Neural crest cell (in vitro differentiated cells): Measurements from ENCODE around the gene SYNJ1. TPM values are rescaled to one million over a fixed set of nuclear protein-coding genes. Genes with fewer than 3 reads are reported as not detected.

Source experiments
- DNase-seq: peaks from one replicate; pipeline ENCODE4 v3.0.0; 2021; ENCODE audit warnings: low read depth, mixed read lengths, low spot score
- H3K27ac Mint-ChIP-seq: one replicate; pipeline ENCODE4 v1.8.0; 2021; ENCODE audit warnings: mild to moderate bottlenecking, mixed read lengths; ENCODE audit not compliant: unreplicated experiment
- H3K27me3 Mint-ChIP-seq: 2 replicates; pipeline ENCODE4 v1.8.0; 2021; ENCODE audit warnings: low read depth, mild to moderate bottlenecking, mixed read lengths
- H3K36me3 Mint-ChIP-seq: 2 replicates; pipeline ENCODE4 v1.8.0; 2021; ENCODE audit warnings: low read depth, mild to moderate bottlenecking, mixed read lengths
- H3K4me1 Mint-ChIP-seq: 2 replicates; pipeline ENCODE4 v1.8.0; 2021; ENCODE audit warnings: mixed read lengths
- H3K4me3 Mint-ChIP-seq: one replicate; pipeline ENCODE4 v1.8.0; 2021; ENCODE audit warnings: mild to moderate bottlenecking, mixed read lengths
- H3K9me3 Mint-ChIP-seq: 2 replicates; pipeline ENCODE4 v1.8.0; 2021; ENCODE audit warnings: mixed read lengths
- CTCF ChIP-seq: fragments of 200-600 bp; sonication (generic); conservative IDR thresholded peaks from 2 replicates; pipeline ENCODE4 v1.5.0; 2021; ENCODE audit warnings: antibody characterized with exemption, mild to moderate bottlenecking
- total RNA-seq: library from RNA; stranded (reverse); gene quantifications from 2 replicates; pipeline ENCODE4 v1.2.1, GENCODE V29; 2021

Gene SYNJ1
- total RNA-seq, 1 donor from 2014 or later, result 11.1 TPM

GRCh38 chr21:32605469-32605868 is 122.3 kb downstream of the SYNJ1 start:
- Mint-ChIP-seq H3K36me3 (peaks cover 2% of the 10 kb centered on the region), H3K27ac (no peak overlapping the region), H3K27me3 (no peaks in the 10 kb centered on the region)

GRCh38 chr21:32604464-32604863 is 123.3 kb downstream of the SYNJ1 start:
- DNase-seq, result no peak
- H3K36me3 Mint-ChIP-seq, result peaks cover 2% of the 10 kb centered on the region
- no peak for TF ChIP-seq CTCF

More at GRCh38 chr21:32605469-32605868, 122.3 kb downstream of the SYNJ1 start:
- DNase-seq, result no peak
- Mint-ChIP-seq H3K9me3 (no peaks in the 10 kb centered on the region), H3K4me1 (peaks cover 3% of the 10 kb centered on the region), H3K4me3 (no peak overlapping the region)
- no peak for TF ChIP-seq CTCF

DNA sequence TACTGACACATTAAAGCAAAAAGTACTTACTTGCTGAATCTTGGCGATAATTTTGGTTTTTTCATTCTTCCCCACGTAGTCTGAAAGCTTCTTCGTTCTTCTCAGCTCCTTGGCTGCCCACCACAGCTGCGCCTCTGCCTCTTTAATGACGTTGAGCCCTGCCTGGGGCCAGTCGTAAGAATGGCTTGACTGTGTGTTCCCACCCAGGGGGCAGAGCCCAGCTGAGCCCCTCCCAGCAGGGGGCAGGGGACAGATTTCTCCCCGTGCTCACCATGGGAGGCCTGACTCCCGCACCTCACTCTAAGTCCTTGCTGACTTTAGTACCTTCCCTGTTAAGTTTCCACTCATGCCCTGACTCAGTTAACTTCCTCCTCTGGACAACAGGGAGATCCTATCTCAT is 124.7 kb downstream of the SYNJ1 start:
- no peak for DNase-seq
- peaks cover 3% of the 10 kb centered on the region for H3K4me1 Mint-ChIP-seq
- TF ChIP-seq CTCF, result no peak
- H3K4me3 Mint-ChIP-seq, result no peak overlapping the region
- H3K27ac Mint-ChIP-seq, result no peak overlapping the region
- no peaks in the 10 kb centered on the region for H3K27me3 Mint-ChIP-seq
- no peaks in the 10 kb centered on the region for H3K9me3 Mint-ChIP-seq
- H3K36me3 Mint-ChIP-seq, result peaks cover 2% of the 10 kb centered on the region

More at GRCh38 chr21:32604464-32604863, 123.3 kb downstream of the SYNJ1 start:
- no peak overlapping the region for H3K4me3 Mint-ChIP-seq
- H3K27ac Mint-ChIP-seq, result no peak overlapping the region
- peaks cover 3% of the 10 kb centered on the region for H3K4me1 Mint-ChIP-seq
- no peaks in the 10 kb centered on the region for H3K27me3 Mint-ChIP-seq
- no peaks in the 10 kb centered on the region for H3K9me3 Mint-ChIP-seq

GRCh38 chr21:32602099-32602498 is 125.7 kb downstream of the SYNJ1 start:
- no peak for TF ChIP-seq CTCF
- no peaks in the 10 kb centered on the region for H3K9me3 Mint-ChIP-seq
- H3K36me3 Mint-ChIP-seq, result peaks cover 2% of the 10 kb centered on the region
- peaks cover 3% of the 10 kb centered on the region for H3K4me1 Mint-ChIP-seq
- no peak for DNase-seq
- no peak overlapping the region for H3K27ac Mint-ChIP-seq
- H3K4me3 Mint-ChIP-seq, result no peak overlapping the region
- H3K27me3 Mint-ChIP-seq, result no peaks in the 10 kb centered on the region

GRCh38 chr21:32599526-32599925 is 128.3 kb downstream of the SYNJ1 start:
- Mint-ChIP-seq H3K27me3 (no peaks in the 10 kb centered on the region), H3K4me1 (peaks cover 3% of the 10 kb centered on the region), H3K27ac (no peak overlapping the region), H3K36me3 (no peaks in the 10 kb centered on the region), H3K4me3 (no peak overlapping the region), H3K9me3 (no peaks in the 10 kb centered on the region)
- no peak for DNase-seq
- TF ChIP-seq CTCF, result no peak

DNA sequence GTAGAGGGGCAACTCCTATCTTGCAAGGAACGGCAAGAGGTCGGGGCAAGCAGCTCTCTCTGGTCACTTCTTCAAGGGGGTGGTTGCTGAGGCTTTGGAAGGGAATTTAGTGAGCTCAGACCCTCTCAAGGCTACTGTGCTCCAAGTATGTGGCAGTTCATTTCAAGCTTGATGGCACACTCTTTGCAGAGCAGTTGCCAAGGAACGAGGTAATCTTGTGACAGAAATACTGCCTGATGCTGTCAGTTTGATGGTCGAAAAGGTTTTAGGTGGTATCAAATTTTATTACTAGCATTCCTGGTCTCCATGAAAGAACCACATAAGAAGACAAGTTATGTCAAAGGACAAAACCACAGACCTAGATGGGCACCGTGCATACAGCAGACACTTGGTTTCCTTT is 128.7 kb downstream of the SYNJ1 start:
- no peak for TF ChIP-seq CTCF
- DNase-seq, result no peak
- peaks cover 3% of the 10 kb centered on the region for H3K4me1 Mint-ChIP-seq
- no peaks in the 10 kb centered on the region for H3K9me3 Mint-ChIP-seq
- no peaks in the 10 kb centered on the region for H3K27me3 Mint-ChIP-seq
- H3K27ac Mint-ChIP-seq, result no peak overlapping the region
- H3K4me3 Mint-ChIP-seq, result no peak overlapping the region
- no peaks in the 10 kb centered on the region for H3K36me3 Mint-ChIP-seq
